Upper lobe of left lung (tissue), 4 donors: Measurements from ENCODE around the gene TNS1.

Experiments used
- CTCF ChIP-seq, 6 experiments: fragments of 450-650 bp in 4 of 6; fragments of 200-600 bp in 2 of 6; sonication (generic) in 2 of 6; IDR thresholded peaks; one replicate each; pipeline ENCODE4 v1.5.1; 2016 to 2019; ENCODE audit warnings: antibody characterized with exemption in 6 of 6
- POLR2A ChIP-seq, 4 donors: fragments of 450-650 bp; IDR thresholded peaks; one replicate each; pipeline ENCODE4 v1.5.1; 2016 to 2017; ENCODE audit warnings: antibody characterized with exemption in 4 of 4, mild to moderate bottlenecking in 2 of 4
- POLR2AphosphoS5 ChIP-seq, 2 donors: sonication (generic); formaldehyde crosslinking; IDR thresholded peaks; one replicate each; pipeline ENCODE4 v1.5.1; 2017; ENCODE audit warnings: antibody characterized with exemption in 2 of 2

DNA sequence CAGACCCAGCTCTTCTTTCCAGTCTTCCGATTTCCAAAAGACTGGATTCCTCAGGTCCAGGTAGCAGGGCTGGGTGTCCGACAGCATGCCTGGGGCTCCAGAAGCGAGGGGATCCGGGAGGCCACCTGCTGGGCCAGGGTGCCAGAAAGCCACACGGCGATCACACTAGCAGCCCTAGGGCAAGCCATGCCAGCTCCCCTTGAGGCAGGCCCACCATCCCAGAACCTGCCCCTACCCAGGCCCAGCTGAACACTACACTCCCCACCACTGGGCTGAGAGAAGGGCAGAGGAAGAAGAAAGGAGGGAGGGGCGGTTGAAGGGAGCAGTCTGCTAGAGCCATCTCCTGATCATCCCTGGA is 163.1 kb downstream of the TNS1 start:
- TF ChIP-seq CTCF (IDR thresholded peaks at IDR 0.05) (no peak), POLR2A (IDR thresholded peaks at IDR 0.05) (no peak), POLR2AphosphoS5 (IDR thresholded peaks at IDR 0.05) (no peak)
